RWPE1 (cell line): ENCODE data around the gene VAMP8.

Experiments used
- CTCF ChIA-PET: fragments of 350-600 bp; sonication (Branson Sonifier 250); formaldehyde crosslinking; extraction: SDS; loops from one replicate; lab custom pipeline; 2021; lab: Yijun Ruan, JAX
- POLR2A ChIA-PET: fragments of 400-600 bp; formaldehyde crosslinking; extraction: SDS; loops from one replicate; lab custom pipeline; 2020; ENCODE audit warnings: antibody characterized with exemption; ENCODE audit not compliant: low non-redundant PET; lab: Yijun Ruan, JAX
- DNase-seq: peaks from one replicate; pipeline ENCODE4 v3.0.0; 2012; ENCODE audit warnings: low spot score
- H3K27ac ChIP-seq: fragments of 450-650 bp; 2 replicates; pipeline ENCODE4 v1.5.1; 2017
- TF ChIP-seq, protein P1 (sequence below): fragments of 450-650 bp; conservative IDR thresholded peaks from 2 replicates; pipeline ENCODE4 v1.5.1; 2017; ENCODE audit warnings: low read depth, mild to moderate bottlenecking

Gene VAMP8

DNA sequence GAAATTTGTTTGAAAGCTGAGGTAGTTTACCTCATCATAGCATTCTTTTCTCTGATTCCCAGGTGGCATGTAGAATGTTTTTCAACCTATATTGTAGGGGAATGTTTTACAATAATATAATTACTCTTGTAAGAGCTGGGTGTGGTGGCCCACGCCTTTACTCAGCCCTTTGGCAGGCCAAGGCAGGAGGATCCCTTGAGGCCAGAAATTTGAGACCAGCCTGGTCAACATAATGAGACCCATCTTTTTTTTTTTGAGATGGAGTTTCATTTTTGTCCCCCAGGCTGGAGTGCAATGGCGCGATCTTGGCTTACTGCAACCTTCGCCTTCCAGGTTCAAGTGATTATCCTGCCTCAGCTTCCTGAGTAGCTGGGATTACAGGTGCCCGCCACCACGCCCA is 42.2 kb downstream of the VAMP8 start:
- TF ChIP-seq, protein P1, sequence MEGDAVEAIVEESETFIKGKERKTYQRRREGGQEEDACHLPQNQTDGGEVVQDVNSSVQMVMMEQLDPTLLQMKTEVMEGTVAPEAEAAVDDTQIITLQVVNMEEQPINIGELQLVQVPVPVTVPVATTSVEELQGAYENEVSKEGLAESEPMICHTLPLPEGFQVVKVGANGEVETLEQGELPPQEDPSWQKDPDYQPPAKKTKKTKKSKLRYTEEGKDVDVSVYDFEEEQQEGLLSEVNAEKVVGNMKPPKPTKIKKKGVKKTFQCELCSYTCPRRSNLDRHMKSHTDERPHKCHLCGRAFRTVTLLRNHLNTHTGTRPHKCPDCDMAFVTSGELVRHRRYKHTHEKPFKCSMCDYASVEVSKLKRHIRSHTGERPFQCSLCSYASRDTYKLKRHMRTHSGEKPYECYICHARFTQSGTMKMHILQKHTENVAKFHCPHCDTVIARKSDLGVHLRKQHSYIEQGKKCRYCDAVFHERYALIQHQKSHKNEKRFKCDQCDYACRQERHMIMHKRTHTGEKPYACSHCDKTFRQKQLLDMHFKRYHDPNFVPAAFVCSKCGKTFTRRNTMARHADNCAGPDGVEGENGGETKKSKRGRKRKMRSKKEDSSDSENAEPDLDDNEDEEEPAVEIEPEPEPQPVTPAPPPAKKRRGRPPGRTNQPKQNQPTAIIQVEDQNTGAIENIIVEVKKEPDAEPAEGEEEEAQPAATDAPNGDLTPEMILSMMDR = no peak
- ChIA-PET CTCF (interaction anchor here (0.6 to 1.8 kb wide), 5 partner anchors 16 to 156 kb away, joined by 3 to 6 read pairs (median 5); no protein-coding TSS in a partner anchor), POLR2A (interaction anchor here (0.7 kb wide), 1 partner anchor 12 kb away, joined by 9 read pairs; no protein-coding TSS in a partner anchor)
- peak overlapping the region; percentile 59 for H3K27ac ChIP-seq
- DNase-seq = no peak

DNA sequence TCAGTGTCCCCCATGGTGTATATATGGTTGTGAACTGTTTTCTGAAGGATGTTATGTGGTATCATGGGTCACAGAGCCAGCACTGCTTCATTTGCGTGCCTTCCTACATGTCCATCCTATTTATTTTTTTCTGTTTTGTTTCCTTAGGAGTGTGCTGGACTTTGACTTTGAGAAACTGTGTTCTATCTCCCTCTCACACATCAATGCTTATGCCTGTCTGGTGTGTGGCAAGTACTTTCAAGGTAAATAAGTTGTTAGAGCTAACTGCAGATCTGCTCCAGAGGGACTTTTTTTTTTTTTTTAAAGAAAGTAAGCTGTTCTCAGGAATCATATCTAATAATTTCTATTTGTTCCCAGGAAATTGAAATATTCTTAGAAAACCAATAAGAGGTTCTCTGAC is 44.0 kb downstream of the VAMP8 start:
- DNase-seq = no peak
- TF ChIP-seq, protein P1 = no peak
- ChIA-PET POLR2A (no interaction called here), CTCF (interaction anchor here (0.6 to 0.7 kb wide), 2 partner anchors 24 to 243 kb away, joined by 3 to 6 read pairs; no protein-coding TSS in a partner anchor)
- no peak overlapping the region for H3K27ac ChIP-seq

DNA sequence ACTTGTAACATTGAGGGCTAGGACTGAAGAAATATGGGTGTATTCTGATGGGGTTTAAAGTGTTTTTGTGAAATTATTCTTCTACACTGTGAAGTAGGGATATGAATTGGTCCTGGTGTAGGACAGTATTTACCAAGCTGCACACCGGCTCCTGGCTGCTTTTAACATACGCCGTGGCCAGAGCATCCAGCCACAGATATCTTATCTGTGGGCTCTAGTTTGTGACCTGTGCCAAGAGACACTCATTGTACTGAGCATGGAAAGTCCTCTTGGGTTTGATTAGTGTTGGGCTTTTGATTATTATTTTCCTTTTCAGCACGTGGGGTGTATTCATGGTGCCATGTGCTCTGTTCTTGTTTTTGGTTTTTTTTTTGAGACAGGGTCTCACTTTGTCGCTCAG is 46.6 kb downstream of the VAMP8 start:
- H3K27ac ChIP-seq = no peak overlapping the region
- TF ChIP-seq, protein P1 = no peak
- ChIA-PET CTCF (interaction anchor here (1.1 kb wide), 1 partner anchor 13 kb away, joined by 4 read pairs; no protein-coding TSS in a partner anchor), POLR2A (no interaction called here)
- no peak for DNase-seq

DNA sequence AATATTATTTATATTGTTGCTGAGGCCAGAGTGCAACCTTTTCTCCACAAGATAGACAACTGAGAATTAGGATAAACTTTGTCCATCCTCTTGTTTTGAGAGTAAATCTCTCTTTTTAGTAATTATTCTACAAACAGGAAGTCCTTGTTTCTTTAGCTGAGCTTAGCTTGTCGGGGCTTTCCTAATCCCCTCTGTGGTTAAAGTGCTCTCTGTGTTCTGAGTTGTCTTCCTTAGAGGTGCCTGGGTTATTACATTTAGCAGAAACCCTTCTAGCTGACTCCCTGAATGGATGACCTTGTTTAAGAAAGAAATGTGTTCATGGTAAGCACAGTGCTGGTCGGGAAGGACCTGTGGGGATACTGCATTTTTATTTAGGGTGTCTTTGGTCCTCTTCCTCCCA is 51.3 kb downstream of the VAMP8 start:
- TF ChIP-seq, protein P1 = no peak
- DNase-seq = no peak
- ChIA-PET POLR2A (no interaction called here), CTCF (interaction anchor here (3.0 kb wide), 1 partner anchor 8 kb away, joined by 12 read pairs; no protein-coding TSS in a partner anchor)
- no peak overlapping the region for H3K27ac ChIP-seq

DNA sequence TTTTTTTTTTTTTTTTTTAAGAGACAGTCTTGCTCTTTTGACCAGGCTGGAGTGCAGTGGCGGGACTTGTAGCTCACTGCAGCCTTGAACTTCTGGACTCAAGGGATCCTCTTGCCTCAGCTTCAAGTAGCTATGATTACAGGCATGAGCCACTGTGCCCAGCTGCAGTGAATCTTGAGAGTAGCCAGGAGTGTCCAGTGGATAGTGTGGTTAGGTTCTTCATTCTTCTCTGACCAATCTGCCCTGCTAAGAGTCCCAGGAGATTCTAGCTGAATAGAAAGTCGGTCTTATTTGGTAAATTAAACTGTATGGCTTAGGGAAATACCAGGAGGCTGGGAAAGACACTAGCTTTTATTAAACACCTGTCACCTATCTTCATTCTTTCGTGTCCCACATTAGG is 53.9 kb downstream of the VAMP8 start:
- CTCF ChIA-PET = interaction anchor here (0.6 kb wide), 1 partner anchor 439 kb away, joined by 3 read pairs; no protein-coding TSS in a partner anchor
- POLR2A ChIA-PET = interaction anchor here (0.7 to 1.0 kb wide), 2 partner anchors 12 to 325 kb away, joined by 5 to 9 read pairs; no protein-coding TSS in a partner anchor
- no peak overlapping the region for H3K27ac ChIP-seq
- DNase-seq = no peak
- TF ChIP-seq, protein P1 = no peak
